Nephron progenitor cell (in vitro differentiated cells): ENCODE data around the gene LRRTM2.

Experiments used
- DNase-seq: peaks from one replicate; pipeline ENCODE4 v3.0.0; 2021
- H3K27ac Mint-ChIP-seq: 2 replicates; pipeline ENCODE4 v1.8.0; 2021; ENCODE audit warnings: mild to moderate bottlenecking, moderate library complexity, mixed read lengths
- H3K27me3 Mint-ChIP-seq: 2 replicates; pipeline ENCODE4 v1.8.0; 2021; ENCODE audit warnings: mild to moderate bottlenecking, low read depth, mixed read lengths; ENCODE audit not compliant: poor library complexity
- H3K36me3 Mint-ChIP-seq: 2 replicates; pipeline ENCODE4 v1.8.0; 2021; ENCODE audit warnings: low read depth, mixed read lengths
- H3K4me1 Mint-ChIP-seq: 2 replicates; pipeline ENCODE4 v1.8.0; 2021; ENCODE audit warnings: mixed read lengths
- H3K4me3 Mint-ChIP-seq: 2 replicates; pipeline ENCODE4 v1.8.0; 2021; ENCODE audit warnings: mild to moderate bottlenecking, moderate library complexity, mixed read lengths
- H3K9me3 Mint-ChIP-seq: 2 replicates; pipeline ENCODE4 v1.8.0; 2021; ENCODE audit warnings: mild to moderate bottlenecking, moderate library complexity, mixed read lengths
- CTCF ChIP-seq: fragments of 200-600 bp; sonication (generic); IDR thresholded peaks from 2 replicates; pipeline ENCODE4 v1.5.0; 2021; ENCODE audit warnings: antibody characterized with exemption

LRRTM2 gene

GRCh38 chr5:138832218-138832617 is 42.9 kb downstream of the LRRTM2 start:
- no peaks in the 10 kb centered on the region for H3K9me3 Mint-ChIP-seq
- TF ChIP-seq CTCF = no peak
- no peak for DNase-seq
- H3K4me1 Mint-ChIP-seq = peaks cover 45% of the 10 kb centered on the region
- H3K36me3 Mint-ChIP-seq = peaks cover 62% of the 10 kb centered on the region
- H3K27ac Mint-ChIP-seq = no peak overlapping the region
- no peaks in the 10 kb centered on the region for H3K27me3 Mint-ChIP-seq
- no peak overlapping the region for H3K4me3 Mint-ChIP-seq

- no peak for TF ChIP-seq CTCF
- DNase-seq = no peak
- H3K4me1 Mint-ChIP-seq = peaks cover 41% of the 10 kb centered on the region
- H3K27me3 Mint-ChIP-seq = no peaks in the 10 kb centered on the region
- peaks cover 62% of the 10 kb centered on the region for H3K36me3 Mint-ChIP-seq
- peak overlapping the region; percentile 24 for H3K27ac Mint-ChIP-seq
- H3K4me3 Mint-ChIP-seq = no peak overlapping the region
- H3K9me3 Mint-ChIP-seq = no peaks in the 10 kb centered on the region
Measured at GRCh38 chr5:138831703-138832102, 43.4 kb downstream of the LRRTM2 start.

GRCh38 chr5:138829341-138829740 is 45.8 kb downstream of the LRRTM2 start:
- Mint-ChIP-seq H3K36me3 (peaks cover 66% of the 10 kb centered on the region), H3K4me3 (no peak overlapping the region), H3K27ac (peak overlapping the region; percentile 76), H3K4me1 (peaks cover 41% of the 10 kb centered on the region), H3K27me3 (no peaks in the 10 kb centered on the region), H3K9me3 (no peaks in the 10 kb centered on the region)
- TF ChIP-seq CTCF = no peak
- no peak for DNase-seq

- H3K36me3 Mint-ChIP-seq = peaks cover 67% of the 10 kb centered on the region
- no peaks in the 10 kb centered on the region for H3K9me3 Mint-ChIP-seq
- H3K27ac Mint-ChIP-seq = peak overlapping the region; percentile 74
- no peaks in the 10 kb centered on the region for H3K27me3 Mint-ChIP-seq
- no peak overlapping the region for H3K4me3 Mint-ChIP-seq
- no peak for TF ChIP-seq CTCF
- peaks cover 45% of the 10 kb centered on the region for H3K4me1 Mint-ChIP-seq
- DNase-seq = no peak
Measured at GRCh38 chr5:138828556-138828955, 46.6 kb downstream of the LRRTM2 start.

GRCh38 chr5:138824924-138825863 is 49.9 kb downstream of the LRRTM2 start:
- peak; percentile 81 for TF ChIP-seq CTCF

GRCh38 chr5:138824516-138824915 is 50.6 kb downstream of the LRRTM2 start:
- no peak overlapping the region for H3K4me3 Mint-ChIP-seq

More at GRCh38 chr5:138824924-138825863, 49.9 kb downstream of the LRRTM2 start:
- no peak overlapping the region for H3K4me3 Mint-ChIP-seq
- peaks cover 60% of the 10 kb centered on the region for H3K36me3 Mint-ChIP-seq
- peaks cover 29% of the 10 kb centered on the region for H3K4me1 Mint-ChIP-seq
- no peak for DNase-seq
- no peak overlapping the region for H3K27ac Mint-ChIP-seq
- no peaks in the 10 kb centered on the region for H3K27me3 Mint-ChIP-seq
- H3K9me3 Mint-ChIP-seq = no peaks in the 10 kb centered on the region

More at GRCh38 chr5:138824516-138824915, 50.6 kb downstream of the LRRTM2 start:
- Mint-ChIP-seq H3K27ac (no peak overlapping the region), H3K36me3 (peaks cover 56% of the 10 kb centered on the region), H3K4me1 (peaks cover 26% of the 10 kb centered on the region), H3K27me3 (no peaks in the 10 kb centered on the region), H3K9me3 (no peaks in the 10 kb centered on the region)
- DNase-seq = no peak
- TF ChIP-seq CTCF = no peak
